Activated B cell treated with CpG ODN at 0.5 μM for 24 hours (primary cell): ENCODE data around the gene PDE5A. TPM values are rescaled to one million over a fixed set of nuclear protein-coding genes. Genes with fewer than 3 reads are reported as not detected.

Experiments used
- ATAC-seq: fragments of 200-7000 bp; cut with Tn5 transposase; one replicate; pipeline ENCODE4 v1.10.0; 2021; ENCODE audit warnings: low read depth, mild to moderate bottlenecking, moderate library complexity
- CTCF ChIA-PET: fragments of 350-600 bp; sonication (Branson Sonifier 250); formaldehyde crosslinking; loops from one replicate; lab custom pipeline; 2021; ENCODE audit warnings: antibody characterized with exemption; lab: Charles Lee
- POLR2A ChIA-PET: fragments of 350-600 bp; sonication (Branson Sonifier 250); formaldehyde crosslinking; loops from one replicate; lab custom pipeline; 2021; ENCODE audit warnings: antibody characterized with exemption; lab: Charles Lee
- DNase-seq: peaks from one replicate; pipeline ENCODE4 v3.0.0; 2022
- H3K27ac Mint-ChIP-seq: one replicate; pipeline ENCODE4 v1.8.0; 2020; ENCODE audit warnings: mixed read lengths
- H3K27me3 Mint-ChIP-seq: one replicate; pipeline ENCODE4 v1.8.0; 2021; ENCODE audit warnings: mixed read lengths
- H3K36me3 Mint-ChIP-seq: one replicate; pipeline ENCODE4 v1.8.0; 2021; ENCODE audit warnings: low read depth, mixed read lengths
- H3K4me1 Mint-ChIP-seq: one replicate; pipeline ENCODE4 v1.8.0; 2021; ENCODE audit warnings: mixed read lengths
- H3K4me3 Mint-ChIP-seq: one replicate; pipeline ENCODE4 v1.8.0; 2020; ENCODE audit warnings: mild to moderate bottlenecking, mixed read lengths
- H3K9me3 Mint-ChIP-seq: one replicate; pipeline ENCODE4 v1.8.0; 2020; ENCODE audit warnings: mixed read lengths
- intact Hi-C: fragments of 100-400 bp; cut with micrococcal nuclease; formaldehyde crosslinking; loops from one replicate; pipeline ENCODE4 v1.15.1; 2024
- total RNA-seq: library from RNA; stranded (reverse); gene quantifications from 2 replicates; pipeline ENCODE4 v1.2.3, GENCODE V29; 2022
- TF ChIP-seq, protein P1 (sequence below): fragments of 200-600 bp; IDR thresholded peaks from one replicate; pipeline ENCODE4 v1.8.0; 2022; ENCODE audit warnings: antibody characterized with exemption, mild to moderate bottlenecking

PDE5A gene
- total RNA-seq, 1 donor from 2014 or later, result 0.47 TPM

DNA sequence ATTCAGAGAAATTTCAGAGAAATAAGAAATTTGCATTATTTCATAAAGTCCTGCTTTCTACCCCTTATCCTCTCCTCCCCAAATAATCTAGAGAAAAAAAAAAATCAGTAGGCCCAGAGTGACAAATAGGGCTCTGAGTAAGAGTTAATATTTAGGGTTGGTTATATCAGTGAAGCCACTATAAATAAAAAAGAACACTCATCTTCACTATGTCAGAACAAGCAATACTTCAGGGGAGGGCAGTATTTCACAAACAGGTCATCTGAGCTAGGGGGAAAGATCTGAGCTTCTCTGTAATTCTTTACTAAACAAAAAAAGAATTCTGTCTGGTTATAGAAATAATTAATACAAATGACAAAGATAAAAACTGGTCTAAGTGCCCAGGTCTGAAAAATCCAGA, 39.4 kb downstream of the PDE5A start:
- POLR2A ChIA-PET, result no interaction called here
- Mint-ChIP-seq H3K4me3 (no peak overlapping the region), H3K4me1 (no peaks in the 10 kb centered on the region), H3K27ac (no peak overlapping the region), H3K36me3 (no peaks in the 10 kb centered on the region), H3K9me3 (no peaks in the 10 kb centered on the region), H3K27me3 (peaks cover 6% of the 10 kb centered on the region)
- no peak for DNase-seq
- intact Hi-C loops, result no loop called here
- TF ChIP-seq, protein P1, sequence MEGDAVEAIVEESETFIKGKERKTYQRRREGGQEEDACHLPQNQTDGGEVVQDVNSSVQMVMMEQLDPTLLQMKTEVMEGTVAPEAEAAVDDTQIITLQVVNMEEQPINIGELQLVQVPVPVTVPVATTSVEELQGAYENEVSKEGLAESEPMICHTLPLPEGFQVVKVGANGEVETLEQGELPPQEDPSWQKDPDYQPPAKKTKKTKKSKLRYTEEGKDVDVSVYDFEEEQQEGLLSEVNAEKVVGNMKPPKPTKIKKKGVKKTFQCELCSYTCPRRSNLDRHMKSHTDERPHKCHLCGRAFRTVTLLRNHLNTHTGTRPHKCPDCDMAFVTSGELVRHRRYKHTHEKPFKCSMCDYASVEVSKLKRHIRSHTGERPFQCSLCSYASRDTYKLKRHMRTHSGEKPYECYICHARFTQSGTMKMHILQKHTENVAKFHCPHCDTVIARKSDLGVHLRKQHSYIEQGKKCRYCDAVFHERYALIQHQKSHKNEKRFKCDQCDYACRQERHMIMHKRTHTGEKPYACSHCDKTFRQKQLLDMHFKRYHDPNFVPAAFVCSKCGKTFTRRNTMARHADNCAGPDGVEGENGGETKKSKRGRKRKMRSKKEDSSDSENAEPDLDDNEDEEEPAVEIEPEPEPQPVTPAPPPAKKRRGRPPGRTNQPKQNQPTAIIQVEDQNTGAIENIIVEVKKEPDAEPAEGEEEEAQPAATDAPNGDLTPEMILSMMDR, result no peak
- ATAC-seq, result no peak
- CTCF ChIA-PET, result no interaction called here

DNA sequence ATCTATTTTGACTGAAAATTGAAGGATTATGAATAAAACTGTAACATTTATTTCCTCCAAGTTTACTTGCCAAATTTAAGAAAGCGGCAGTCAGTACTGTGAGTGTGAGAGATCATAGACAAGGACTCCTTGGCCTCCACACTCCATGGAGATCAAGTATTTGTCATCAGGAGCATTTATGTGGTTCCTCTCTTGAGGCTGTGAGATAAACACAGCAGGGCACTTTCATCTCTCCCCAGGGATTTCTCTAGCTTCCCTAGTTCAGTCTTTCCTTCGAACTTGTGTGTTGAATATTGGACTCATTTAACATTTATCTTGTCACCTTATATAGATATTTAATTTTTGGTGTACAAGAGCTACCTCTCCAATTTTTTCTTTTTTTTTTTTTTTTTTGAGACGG, 40.8 kb downstream of the PDE5A start:
- ChIA-PET POLR2A (no interaction called here), CTCF (no interaction called here)
- TF ChIP-seq, protein P1, result no peak
- no peak for ATAC-seq
- Mint-ChIP-seq H3K27me3 (peaks cover 4% of the 10 kb centered on the region), H3K4me1 (no peaks in the 10 kb centered on the region), H3K36me3 (no peaks in the 10 kb centered on the region), H3K27ac (no peak overlapping the region), H3K4me3 (no peak overlapping the region), H3K9me3 (no peaks in the 10 kb centered on the region)
- intact Hi-C loops, result no loop called here
- no peak for DNase-seq

DNA sequence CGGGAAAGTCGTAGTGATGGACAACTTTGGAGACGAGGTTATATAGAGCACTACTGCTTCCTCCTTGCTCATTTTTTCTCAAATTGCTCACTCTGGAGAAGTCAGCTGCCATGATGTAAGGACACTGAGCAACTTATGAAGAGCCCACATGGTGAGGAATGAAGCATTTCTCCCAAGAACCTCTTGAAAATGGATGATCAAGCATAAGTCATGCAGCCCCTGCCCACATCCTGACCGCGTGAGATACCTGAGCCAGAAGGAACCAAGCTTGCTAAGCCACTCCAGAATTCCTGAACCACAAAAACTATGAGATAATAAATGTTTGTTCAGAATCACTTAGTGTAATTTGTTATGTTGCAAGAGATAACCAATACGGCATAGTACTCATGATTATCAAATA, 42.8 kb downstream of the PDE5A start:
- ATAC-seq (no peak), DNase-seq (no peak)
- H3K4me3 Mint-ChIP-seq, result no peak overlapping the region
- ChIA-PET CTCF (no interaction called here), POLR2A (no interaction called here)
- no peak overlapping the region for H3K27ac Mint-ChIP-seq
- H3K36me3 Mint-ChIP-seq, result no peaks in the 10 kb centered on the region
- TF ChIP-seq, protein P1, result no peak
- H3K4me1 Mint-ChIP-seq, result no peaks in the 10 kb centered on the region
- intact Hi-C loops, result no loop called here
- H3K27me3 Mint-ChIP-seq, result no peaks in the 10 kb centered on the region
- H3K9me3 Mint-ChIP-seq, result no peaks in the 10 kb centered on the region

DNA sequence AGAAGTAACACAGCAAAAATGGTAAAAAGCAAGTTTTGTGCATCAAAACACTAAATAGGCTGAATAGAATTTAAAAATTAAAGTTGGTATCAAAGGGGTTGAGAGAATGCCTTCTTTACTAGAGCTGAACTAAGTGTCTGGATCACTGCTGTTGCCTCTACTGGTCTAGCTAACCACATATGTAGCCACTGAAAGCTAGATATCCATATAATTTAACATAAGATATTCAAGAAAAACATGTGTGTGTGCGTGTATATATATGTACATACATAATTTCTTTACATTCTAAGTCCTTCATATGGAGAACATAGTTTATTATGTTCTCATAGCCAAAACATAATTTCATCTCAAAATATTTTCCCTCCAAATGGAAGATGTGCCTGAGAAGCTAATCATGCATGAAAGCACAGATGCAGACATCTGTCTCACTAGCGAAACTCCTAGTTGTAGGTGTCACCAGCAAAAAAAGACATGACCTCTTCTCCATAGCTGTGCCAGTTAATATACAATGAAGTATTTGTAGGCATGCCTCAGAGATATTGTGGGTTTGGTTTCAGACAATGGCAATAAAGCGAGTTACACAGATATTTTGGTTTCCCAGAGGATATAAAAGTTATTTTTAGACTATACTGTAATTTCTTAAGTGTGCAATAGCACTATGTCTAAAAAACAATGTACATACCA, 47.3 kb downstream of the PDE5A start:
- H3K4me3 Mint-ChIP-seq, result no peak overlapping the region
- POLR2A ChIA-PET, result no interaction called here
- TF ChIP-seq, protein P1, result no peak
- no peaks in the 10 kb centered on the region for H3K4me1 Mint-ChIP-seq
- no peak overlapping the region for H3K27ac Mint-ChIP-seq
- peaks cover 3% of the 10 kb centered on the region for H3K27me3 Mint-ChIP-seq
- ATAC-seq (no peak), DNase-seq (no peak)
- intact Hi-C loops, result no loop called here
- CTCF ChIA-PET, result no interaction called here
- H3K36me3 Mint-ChIP-seq, result no peaks in the 10 kb centered on the region
- no peaks in the 10 kb centered on the region for H3K9me3 Mint-ChIP-seq

DNA sequence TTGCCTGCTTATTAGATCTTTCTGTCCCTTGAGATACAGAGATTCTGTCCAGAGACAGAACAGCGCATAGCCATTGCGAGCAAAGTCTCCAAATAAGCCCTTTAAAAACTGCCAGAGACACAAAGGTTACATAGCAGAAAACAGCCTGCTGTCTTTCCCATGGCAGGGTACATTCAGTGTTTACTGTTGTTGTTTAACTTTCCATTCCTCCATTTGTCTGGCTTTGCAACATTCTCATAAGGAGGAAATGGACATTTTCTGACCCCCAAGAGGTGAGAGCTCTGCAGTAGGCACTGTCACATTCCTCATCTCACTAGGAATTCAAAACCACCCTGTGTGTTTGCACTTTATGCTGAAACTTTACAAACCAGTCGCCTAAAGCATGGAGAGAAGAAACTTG, 48.3 kb downstream of the PDE5A start:
- Mint-ChIP-seq H3K27ac (no peak overlapping the region), H3K27me3 (peaks cover 3% of the 10 kb centered on the region), H3K4me1 (no peaks in the 10 kb centered on the region), H3K9me3 (no peaks in the 10 kb centered on the region), H3K36me3 (no peaks in the 10 kb centered on the region), H3K4me3 (no peak overlapping the region)
- TF ChIP-seq, protein P1, result no peak
- ATAC-seq (no peak), DNase-seq (no peak)
- intact Hi-C loops, result no loop called here
- CTCF ChIA-PET, result no interaction called here
- POLR2A ChIA-PET, result no interaction called here
